Tongue (tissue), 2 donors: Measurements from ENCODE around the gene ADARB1. TPM values are rescaled to one million over a fixed set of nuclear protein-coding genes. Genes with fewer than 3 reads are reported as not detected.

ENCODE experiments used
- DNase-seq: peaks from one replicate; pipeline ENCODE4 v3.0.0-alpha.2; 2015
- total RNA-seq: library from RNA; depleted of rRNA; stranded (reverse); fragments of >200 nt; gene quantifications from one replicate; pipeline ENCODE4 v1.2.3, GENCODE V29; 2014

The ADARB1 gene
- total RNA-seq, 1 donor from 2014 or later = 45.2 TPM

DNA sequence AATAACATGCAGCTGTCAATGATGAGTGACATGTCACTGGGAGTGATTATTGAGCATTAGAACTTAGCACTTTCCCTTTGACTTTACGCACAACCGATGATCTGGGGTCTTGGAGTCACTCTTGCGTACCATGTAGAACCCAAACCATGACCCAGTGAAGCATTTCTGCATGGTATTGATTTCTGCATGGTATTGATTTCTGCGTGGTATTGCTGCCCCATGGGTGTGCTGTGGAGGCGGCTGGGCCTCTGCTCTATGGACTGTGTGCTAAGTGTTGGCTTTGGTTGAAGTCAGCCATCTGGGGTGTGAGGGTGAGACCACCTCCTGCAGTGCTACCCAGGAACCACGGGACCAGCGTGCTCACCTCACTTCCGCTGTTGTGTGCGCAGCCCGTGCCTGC is 98.0 kb downstream of the ADARB1 start:
- DNase-seq = no peak

DNA sequence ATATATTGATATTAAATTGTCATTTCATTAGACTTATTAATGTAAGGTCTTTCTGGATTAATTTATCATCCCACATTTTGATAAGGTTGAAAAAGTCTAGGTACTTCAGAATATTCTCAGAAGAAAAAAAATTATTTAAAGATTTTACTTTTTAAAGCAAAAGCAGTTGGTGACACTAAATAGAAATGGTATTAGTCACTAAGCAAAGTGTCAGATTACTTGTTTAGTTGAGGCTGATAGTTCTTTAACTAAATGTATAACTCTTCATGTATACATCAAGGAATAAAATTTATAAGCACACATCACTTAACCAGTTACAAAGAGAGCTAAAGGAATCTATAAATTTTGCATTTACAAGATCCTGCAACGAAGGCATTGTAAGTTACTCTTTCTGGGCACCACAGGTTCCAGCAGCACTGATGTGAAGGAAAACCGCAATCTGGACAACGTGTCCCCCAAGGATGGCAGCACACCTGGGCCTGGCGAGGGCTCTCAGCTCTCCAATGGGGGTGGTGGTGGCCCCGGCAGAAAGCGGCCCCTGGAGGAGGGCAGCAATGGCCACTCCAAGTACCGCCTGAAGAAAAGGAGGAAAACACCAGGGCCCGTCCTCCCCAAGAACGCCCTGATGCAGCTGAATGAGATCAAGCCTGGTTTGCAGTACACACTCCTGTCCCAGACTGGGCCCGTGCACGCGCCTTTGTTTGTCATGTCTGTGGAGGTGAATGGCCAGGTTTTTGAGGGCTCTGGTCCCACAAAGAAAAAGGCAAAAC is 101.1 kb downstream of the ADARB1 start:
- no peak for DNase-seq

DNA sequence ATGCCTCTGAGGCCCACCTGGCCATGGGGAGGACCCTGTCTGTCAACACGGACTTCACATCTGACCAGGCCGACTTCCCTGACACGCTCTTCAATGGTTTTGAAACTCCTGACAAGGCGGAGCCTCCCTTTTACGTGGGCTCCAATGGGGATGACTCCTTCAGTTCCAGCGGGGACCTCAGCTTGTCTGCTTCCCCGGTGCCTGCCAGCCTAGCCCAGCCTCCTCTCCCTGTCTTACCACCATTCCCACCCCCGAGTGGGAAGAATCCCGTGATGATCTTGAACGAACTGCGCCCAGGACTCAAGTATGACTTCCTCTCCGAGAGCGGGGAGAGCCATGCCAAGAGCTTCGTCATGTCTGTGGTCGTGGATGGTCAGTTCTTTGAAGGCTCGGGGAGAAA is 101.8 kb downstream of the ADARB1 start:
- DNase-seq = no peak

DNA sequence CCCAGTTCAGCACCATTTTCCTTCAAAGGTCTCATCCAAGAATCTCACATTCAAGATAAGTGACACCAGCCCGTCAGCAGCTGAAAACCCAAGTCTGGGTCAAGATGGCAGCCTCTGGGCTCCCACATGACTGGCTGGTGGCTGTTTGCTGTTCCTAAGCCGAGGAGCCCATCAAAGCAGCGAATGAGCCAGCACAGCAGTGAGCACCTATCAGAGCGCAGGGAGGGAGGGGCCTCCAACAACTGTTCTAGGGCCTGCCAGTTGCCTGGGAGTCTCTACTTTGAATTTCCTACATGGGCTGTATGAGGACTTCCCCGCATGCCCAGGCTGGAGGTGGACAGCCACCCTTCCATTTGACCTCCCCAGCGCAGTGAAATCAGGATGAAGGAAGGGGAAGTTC is 102.7 kb downstream of the ADARB1 start:
- no peak for DNase-seq

DNA sequence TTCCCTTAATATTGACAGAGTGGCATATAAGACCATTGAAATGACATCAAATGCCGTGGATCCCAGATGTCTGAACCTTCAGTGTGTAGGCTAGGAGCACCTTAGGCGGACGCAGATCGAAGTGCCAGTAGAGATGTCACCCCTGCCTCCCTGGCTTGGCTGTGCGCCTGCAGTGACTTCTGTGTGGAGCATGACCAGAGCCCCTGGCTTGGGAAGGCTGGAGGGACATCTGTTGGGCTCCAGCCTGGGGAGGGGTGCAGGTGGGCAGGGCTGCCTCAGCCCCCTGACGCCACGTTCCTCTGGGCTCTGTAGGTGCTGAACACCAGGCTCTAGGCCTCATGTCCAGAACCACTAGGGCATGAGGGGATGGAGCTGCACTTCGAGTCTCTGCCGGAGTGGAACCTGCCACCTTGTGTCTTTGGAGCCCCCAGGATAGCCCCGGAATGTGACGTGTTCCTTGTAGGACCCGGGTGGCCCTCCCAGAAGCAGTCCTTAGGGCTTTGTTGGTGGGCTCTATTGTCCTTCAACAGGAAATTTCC is 103.8 kb downstream of the ADARB1 start:
- DNase-seq = no peak

DNA sequence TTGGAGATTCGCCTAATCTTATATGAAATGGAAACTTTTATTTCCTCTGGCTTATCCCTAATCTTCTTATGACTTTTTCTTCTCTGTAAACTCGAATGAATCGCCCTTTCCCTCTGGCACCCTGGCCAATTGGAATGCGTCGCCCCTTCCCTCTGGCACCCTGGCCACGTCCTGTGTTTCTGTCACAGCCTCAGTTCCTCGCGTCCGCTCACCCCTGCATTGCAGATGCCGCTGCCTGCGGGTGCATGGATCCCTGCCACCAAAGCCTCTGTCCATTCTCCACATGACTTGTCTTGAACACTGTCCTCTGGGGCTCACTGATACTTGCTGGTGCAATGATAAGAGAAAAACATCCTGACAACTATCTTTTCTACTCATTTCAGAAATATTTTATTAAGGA is 104.6 kb downstream of the ADARB1 start:
- no peak for DNase-seq

DNA sequence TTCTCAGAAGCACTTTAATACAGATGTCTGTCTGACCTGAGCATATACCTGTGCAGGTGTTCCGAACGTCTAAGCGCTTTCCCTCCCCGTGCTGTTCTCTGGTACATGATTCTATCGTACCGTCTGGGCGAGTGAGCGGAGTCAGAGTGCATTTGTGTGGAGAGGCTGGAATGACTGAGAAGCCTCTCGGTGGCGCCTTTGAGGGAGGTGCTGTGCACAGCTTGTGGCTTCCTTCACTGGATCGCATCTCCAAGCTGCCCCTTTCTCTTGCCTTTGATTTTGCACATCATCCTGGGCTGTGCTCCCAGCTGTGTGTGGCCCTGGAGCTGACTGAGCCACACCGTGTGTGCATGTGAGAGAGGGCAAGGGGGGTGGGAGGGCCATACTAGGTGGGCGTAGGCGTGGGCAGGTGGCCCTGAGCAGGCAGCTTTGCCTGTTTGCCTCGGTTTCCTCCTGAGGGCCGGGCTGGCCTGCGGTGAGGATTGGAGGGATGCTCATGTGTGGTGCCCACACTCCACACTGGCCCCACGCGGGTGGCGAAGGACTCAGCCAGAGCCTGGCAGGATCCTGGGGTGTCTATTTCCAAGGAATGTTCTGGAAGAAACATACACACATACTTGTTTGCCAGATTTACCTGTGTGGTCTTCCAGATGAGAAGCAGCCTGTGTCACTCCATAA is 105.3 kb downstream of the ADARB1 start:
- DNase-seq = no peak

DNA sequence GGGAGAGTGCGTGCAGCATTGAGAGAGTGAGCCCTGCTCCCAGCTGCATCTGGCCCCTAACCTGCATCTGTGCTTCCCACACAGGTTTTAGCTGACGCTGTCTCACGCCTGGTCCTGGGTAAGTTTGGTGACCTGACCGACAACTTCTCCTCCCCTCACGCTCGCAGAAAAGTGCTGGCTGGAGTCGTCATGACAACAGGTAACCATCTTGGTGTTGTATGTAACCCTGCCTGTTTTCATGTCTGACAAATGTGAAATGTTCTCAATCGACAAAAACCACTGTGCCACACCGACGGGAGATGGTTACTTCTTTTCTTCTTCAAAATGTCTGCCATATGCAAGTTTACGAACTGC is 105.8 kb downstream of the ADARB1 start:
- DNase-seq = no peak

DNA sequence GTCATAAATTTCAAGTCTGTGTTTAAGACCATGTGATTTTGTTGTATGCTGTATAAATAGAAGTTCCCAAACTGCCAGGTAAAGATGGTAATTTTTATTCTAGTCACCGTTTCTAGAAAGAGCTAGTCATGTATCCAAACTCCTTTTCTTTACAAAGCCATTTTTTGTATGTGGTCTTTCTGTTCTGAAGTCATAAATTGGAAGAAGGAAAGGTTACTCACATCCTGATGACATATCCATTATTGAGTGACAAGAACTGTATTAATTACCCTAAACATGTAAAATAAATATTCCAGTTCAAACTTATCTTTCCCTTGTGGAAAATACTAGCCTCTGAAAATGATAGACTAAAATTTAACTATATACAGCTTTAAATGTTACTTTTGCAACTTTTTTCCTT is 108.6 kb downstream of the ADARB1 start:
- DNase-seq = no peak

DNA sequence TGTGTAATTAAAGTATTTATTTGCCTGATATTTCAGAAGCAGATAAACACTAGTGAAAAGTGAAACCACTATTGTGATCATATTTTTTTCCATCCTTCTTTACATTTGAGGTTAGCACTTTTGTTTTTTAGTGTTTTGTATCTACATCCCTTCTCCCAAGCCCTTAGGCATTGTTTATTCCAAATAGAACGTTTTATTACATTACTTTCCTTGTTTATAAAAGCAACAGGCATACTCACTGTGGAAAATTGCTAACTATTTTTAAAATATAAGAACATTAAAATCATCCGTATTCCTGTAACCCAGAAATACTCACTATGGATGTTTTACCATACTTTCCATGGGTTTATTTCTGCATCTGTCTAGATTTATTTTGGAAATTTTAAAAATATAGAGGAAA is 109.5 kb downstream of the ADARB1 start:
- DNase-seq = no peak

DNA sequence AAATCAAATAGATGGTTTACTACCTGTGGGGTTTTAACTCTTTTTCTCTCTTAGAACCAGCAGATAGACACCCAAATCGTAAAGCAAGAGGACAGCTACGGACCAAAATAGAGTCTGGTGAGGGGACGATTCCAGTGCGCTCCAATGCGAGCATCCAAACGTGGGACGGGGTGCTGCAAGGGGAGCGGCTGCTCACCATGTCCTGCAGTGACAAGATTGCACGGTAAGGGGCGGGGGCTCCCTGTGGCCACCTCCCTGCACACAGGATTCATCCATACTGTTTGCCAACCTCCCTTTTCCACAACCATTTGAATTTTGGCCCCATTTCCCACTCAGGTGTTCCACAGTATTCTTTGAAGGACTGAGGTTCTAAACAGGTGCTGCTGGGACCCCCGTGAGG is 110.5 kb downstream of the ADARB1 start:
- DNase-seq = no peak

DNA sequence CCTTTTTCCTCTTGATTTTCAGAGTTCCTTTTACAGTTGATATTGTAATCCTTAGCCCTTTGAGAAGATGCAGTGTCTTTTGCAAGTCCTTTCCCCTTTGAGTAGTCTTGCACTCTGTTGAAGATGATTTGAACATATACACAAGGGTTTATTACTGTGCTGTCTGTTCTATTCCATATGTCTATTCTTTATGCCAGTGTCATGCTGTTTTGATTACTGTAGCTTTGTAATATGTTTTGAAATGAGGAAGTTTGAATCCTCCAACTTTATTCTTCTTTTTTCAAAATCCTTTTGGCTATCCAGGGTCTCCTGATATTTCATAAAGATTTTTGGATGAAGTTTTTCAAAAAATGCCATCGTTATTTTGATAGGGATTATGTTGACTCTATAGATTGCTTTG is 112.3 kb downstream of the ADARB1 start:
- no peak for DNase-seq

DNA sequence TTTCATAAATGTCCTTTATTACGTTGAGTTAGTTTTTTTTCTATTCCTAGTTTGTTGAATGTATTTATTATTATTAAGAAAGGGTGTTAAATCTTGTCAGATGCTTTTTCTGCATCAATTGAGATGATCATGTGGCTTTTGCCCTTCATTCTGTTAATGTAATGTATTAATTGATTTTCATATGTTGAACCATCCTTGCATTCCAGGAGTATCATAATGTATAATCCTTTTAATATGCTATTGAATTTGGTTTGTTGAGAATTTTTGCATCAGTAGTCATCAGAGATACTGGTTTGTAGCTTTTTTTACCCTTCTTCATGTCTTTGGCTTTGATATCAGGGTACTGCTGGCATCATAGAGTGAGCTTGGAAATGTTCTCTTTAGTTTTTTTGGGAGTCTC is 113.3 kb downstream of the ADARB1 start:
- no peak for DNase-seq

DNA sequence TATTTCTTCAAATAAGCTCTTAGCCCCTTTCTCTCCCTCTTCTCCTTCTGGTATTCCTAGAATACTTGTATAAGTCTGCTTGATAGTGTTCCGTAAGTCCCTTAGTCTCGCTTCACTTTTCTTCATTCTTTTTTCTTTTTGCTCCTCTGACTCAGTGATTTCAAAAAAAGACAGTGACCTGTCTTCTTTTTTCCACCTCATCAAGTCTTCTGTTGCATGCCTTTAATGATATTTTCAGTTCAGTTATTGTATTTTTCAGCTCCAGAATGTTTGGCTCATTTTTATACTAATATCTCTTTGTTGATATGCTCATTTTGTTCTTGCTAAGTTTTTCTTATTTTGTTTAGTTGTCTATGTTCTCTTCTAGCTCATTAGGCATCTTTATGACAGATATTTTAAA is 115.6 kb downstream of the ADARB1 start:
- DNase-seq = no peak

DNA sequence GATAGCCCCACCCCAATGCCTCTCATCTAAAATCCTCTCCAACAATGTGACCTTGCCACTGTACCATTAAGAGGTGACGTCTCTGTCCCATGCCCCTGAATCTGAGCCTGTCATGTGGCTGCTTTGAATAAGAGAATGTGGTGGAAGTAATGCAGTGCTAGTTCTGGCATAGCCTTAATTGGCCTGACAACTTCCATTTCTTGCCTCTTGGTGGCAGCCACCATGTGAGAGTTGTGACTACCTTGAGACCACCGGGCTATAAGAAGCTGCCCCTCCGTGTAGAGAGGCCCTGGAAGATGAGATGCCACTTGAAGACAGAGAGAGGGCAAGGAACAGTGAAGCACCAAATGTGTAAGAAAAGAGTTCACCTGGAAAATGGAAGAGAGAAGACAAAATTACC is 118.0 kb downstream of the ADARB1 start:
- DNase-seq = no peak

DNA sequence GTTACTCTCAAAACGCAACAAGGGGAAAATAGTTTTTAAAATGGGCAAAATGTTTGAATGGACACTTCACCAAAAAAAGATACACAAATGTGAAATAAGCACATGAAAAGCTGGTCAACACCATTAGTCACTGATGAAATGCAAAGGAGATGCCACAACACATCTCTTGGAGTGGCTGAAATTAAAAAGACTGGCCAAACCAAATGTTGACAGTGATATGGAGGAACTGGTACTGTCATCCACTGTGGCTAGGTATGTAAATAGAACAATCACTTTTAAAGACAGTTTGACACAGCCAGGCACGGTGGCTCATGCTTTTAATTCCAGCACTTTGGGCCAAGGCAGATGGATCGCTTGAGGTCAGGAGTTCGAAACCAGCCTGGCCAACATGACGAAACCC is 122.2 kb downstream of the ADARB1 start:
- no peak for DNase-seq

DNA sequence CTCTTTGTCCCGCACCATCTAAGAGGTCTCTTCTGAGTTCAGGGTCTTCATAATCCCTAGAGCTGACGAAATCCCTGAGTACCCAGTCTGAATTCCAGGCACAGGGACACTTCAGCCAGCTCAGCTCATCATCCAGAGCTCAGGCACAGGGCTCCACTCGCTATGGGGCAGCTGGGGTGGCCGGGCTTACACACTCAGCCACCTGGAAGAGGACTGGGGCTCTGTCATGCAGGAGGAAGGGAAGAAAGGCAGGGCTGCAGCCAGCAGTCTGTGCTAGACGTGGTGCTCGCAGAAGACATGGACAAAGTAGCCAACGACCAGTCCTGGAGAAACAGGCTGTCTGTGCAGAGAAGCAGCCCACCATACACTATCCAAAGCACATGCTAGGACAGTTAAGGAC is 124.8 kb downstream of the ADARB1 start:
- DNase-seq = no peak

DNA sequence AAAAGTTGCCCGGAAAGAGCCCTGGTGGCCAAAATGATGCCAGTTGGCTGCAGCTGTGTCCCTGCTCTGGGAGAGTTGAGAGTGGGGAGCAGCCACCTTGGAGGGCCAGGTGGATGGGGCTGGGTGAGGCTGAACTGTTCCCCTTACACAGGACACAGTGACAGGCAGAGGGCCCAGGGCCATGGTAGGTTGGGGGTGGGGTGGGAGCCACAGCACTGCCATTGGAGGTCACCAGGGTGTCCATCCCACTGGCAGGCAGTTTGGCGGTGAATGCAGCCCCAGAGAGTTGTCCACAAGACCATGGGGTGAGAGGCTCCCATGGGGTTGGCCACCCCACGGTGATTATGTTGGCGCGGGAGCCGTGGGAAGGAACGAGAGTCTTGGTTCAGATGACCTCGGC is 125.7 kb downstream of the ADARB1 start:
- no peak for DNase-seq

DNA sequence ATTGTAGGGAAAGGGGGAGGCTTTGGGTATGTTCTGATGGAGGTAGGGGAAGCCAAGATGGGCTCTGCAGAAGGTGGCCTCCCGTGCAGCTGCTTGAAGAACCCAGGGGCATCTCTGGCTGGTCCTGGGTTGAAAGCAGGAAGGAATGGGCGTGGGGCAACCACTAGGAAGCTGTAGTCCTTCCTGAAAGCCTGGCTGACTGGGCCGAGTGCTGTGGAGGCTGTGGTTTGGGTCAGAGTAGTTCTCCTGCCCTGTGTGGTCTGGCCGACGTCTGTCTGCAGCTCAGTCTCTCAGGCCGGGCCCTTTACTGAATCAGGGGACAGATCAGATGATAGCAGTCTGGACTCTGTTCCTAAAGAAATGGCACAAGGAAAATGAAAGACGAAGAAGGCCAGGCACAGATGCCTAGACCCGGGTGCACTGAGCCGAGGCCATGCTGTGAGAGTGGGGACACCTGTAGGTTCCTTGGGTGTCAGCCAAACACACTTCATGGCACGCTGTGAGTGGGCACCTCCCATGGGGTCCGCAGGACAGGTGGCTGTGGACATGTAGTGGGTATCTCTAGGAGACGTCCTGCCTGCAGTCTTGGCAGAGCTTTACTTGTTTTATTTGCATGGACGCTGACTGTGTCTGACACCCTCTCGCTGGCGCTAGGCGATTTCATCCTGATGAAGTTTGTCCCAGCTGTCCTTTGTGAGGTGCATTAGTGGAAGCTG is 126.4 kb downstream of the ADARB1 start:
- DNase-seq = peak; percentile 24

DNA sequence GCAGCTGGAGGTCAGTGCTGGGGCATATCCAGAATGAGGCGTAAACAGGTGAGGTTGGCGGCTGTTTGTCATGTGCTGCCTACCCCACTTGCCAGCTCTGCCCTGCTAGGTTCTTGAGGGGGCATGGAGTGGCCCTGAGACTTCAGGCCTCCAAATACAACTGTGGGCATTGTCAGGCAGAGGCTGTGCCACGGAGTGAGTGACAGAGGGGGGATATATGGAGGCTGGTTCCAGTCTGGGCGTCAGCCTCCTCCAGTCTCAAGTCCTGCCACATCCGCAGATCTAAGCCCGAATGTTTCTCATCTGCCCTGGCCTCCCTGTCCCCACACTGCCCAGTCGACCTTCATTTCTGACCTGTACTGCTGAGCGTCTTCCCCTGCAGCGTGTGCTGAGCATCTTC is 128.0 kb downstream of the ADARB1 start:
- DNase-seq = no peak

DNA sequence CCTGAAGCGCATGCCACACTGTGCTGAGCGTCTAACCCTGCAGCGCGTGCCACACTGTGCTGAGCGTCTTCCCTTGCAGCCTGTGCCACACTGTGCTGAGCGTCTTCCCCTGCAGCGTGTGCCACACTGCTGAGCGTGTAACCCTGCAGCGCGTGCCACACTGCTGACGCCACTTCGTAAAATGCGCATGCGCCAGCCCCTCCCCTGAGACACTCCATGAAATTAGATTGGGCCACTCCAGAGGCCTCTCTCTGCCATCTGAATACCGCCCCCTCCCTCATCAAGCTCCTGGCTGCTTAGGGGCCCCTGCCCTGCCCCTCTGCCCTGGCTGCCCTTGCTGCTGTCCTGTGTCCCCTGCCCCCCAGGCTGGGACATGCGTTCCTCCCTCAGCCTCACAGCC is 128.5 kb downstream of the ADARB1 start:
- DNase-seq = peak; percentile 35

DNA sequence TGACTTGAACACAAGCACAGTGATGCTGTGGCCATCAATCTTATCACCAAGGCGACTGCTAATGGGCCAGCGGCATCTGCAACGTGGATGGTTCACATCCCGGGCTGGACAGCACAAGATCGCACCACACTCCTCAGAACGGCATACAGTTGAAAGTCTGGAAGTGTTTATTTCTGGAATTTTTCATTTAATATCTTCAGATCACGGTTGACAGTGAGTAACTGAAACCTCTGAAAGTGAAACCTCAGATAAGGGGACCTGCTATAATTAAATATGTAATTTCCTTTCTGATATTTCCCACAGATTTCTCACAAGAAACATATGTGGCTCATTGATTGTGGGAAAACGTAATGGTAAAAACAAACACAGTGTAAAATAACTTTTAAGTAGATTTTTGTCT is 129.6 kb downstream of the ADARB1 start:
- DNase-seq = no peak

DNA sequence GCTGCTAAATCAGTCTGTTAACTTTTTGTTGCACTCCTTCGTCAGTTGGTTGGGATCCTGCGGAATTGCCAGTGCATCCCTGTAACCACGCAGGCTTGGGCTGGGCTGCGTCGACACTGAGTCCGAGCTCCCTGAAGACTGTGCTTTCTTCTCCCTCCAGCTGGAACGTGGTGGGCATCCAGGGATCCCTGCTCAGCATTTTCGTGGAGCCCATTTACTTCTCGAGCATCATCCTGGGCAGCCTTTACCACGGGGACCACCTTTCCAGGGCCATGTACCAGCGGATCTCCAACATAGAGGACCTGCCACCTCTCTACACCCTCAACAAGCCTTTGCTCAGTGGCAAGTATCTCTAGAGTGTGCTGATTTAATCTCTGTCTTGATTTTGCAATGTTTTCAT is 130.0 kb downstream of the ADARB1 start:
- DNase-seq = no peak
